ENCODE data around the gene PLS1. TPM values are rescaled to one million over a fixed set of nuclear protein-coding genes. Genes with fewer than 3 reads are reported as not detected.
"Not testable (repeated sequence)": the region's sequence is repeated elsewhere in the genome, so short reads cannot be mapped to it uniquely, and the experiment has no call there.

PLS1 gene
- polyA plus RNA-seq, 1 donor = 0.61 TPM

DNA sequence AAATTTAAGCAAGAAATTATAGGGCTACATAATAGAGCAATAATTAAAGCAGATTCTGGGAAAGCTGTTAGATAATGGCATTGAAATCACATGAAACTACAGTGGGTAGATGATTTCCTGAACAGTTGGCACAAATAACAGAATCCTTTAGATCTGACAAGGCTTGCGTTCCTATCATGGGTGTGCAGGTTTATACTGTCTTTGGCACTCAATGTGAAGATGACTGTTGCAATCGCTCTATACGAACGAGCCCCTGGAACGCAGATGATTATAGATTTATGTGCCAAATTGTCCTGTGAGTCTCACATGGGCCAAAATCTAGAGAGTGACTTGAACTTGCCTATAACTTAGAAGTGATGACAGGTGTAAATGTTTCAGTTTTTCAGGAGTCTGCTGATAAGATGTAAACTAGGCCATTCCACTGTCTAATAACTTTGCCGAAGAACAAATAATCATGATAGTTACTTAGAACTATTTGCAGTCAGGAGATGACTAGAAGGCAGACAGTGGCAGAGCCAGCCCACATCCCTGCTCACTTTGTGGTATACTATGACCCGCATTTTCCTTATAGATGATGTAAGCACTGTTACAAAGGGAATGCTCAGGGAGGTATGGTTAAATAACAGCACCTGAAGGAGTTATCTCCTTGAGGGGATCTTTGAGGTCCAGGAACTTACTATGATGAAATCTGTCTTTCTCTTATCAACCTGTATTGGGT lies 97.1 kb downstream of the PLS1 start:
- DNase-seq (ENCODE audit: low read depth) = no peak

DNA sequence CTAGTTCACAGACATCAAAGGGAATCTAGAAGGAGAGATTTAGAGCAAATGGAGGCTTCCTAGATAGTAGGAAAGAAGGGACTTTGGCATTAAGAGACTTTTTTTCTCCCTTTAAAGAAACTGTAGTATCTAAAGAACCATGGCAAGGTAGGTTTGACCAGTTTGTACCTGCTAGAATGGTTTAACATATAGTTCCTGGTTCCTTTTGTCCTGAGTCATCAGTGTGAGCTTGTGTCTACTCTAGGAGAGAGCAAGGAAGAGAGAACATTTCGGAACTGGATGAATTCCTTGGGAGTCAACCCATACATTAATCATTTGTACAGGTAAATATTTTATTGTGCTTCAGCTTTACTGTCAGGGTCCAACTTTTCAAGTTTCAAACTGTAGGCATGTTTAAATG lies 98.0 kb downstream of the PLS1 start:
- no peak for DNase-seq (ENCODE audit: low read depth)

DNA sequence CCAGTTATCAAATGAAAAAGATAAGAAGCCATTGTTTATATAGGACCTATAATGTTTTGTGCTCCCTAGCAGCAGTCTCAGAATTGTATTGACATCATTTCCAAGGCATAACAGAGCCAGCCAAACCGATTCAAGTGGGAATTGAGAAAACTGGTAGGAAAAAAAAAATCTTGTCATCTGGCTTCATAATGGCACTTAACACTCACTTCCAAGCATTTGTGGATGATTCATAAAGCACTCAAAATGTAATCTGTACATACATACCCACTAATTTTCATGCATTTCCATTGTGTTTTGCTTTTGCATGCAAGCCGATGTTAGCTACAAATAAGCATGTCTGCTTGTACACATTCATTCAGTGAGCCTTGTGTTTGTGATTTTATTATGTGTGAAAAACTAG lies 109.0 kb downstream of the PLS1 start:
- no peak for DNase-seq (ENCODE audit: low read depth)

DNA sequence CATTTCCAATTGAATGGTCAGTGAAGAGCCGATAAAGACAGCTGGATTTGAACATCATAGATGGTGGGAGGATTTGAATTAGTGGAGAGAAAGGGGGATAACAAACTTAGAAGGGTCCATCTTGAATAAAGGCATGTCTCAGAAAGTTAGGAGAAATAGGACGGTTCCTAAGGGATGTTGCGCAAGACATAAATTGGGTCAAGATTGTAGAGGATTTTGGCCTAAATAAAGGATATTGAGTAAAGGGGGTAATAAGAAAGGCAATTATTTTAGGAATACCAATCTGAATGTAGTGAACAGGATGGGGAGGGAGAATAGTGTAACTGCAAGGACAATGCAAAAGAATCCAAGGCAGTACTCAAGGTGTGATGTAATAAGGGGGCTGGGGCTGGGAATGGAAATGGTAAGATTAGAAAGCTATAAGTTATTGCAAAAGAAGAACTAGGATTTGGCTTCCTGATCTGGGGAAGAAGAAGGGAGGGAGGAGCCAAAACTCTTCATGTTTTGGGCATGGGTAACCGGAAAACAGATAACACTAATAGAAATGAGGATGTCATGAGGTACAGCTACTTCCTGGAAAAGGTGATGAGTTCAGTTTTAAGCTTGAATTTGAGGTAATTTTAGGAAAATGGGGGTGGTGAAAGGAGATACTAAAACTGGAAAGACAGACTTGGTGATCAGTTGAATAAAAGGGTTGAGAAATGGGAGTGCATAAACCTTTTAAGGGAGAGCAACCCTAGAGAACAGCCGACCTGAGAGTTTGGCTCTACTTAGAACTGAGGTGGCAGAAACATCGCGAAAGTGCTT lies 110.3 kb downstream of the PLS1 start:
- DNase-seq (ENCODE audit: low read depth) = no peak

DNA sequence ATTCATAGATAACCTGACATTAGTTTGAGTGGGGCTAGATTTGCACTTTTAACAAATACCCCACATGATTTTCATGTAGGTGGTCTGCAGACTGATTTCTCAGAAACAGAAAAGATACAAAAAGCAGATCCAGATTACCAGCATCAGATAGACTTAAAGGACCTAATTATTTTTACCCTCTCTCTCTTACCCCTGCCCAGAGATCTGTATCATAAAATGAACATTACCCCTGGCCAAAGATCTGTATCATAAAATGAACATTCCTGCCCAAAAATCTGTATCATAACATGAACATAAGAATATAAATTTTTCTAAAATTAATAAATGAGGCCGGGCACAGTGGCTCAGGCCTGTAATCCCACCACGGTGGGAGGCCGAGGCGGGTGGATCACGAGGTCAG lies 113.0 kb downstream of the PLS1 start:
- no peak for DNase-seq (ENCODE audit: low read depth)

DNA sequence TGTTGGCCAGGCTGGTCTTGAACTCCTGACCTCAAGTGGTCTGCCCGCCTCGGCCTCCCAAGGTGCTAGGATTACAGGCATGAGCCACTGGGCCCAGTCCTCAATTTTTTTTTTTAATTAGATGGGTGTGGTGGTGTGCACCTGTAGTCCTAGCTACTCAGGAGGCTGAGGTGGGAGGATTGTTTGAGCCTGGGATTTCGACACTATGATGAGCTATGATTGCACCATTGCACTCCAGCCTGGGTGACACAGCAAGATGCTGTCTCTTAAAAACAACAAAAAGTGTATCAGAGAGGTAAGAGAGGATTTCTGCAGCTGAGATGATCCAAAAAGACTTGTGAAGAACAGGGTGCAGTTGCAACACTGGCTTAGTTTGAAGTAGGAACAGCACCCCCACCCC lies 118.7 kb downstream of the PLS1 start:
- not testable (repeated sequence) for DNase-seq (ENCODE audit: low read depth)

DNA sequence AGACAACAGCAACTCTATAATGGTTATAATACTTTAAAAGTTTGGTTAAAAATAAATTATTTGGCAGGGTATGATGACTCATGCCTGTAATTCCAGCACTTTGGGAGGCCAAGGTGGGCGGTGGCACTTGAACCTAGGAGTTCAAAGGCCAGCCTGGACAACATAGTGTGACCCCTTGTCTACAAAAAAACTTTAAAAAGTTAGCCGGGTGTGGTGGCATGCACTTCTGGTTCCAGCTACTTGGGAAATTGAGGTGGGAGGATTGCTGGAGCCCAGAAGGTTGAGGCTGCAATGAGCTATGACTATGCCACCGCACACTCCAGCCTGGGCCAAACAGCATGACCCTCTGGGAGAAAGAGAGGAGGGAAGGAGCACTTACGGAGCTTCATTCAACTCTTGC lies 119.9 kb downstream of the PLS1 start:
- DNase-seq (ENCODE audit: low read depth) = no peak

DNA sequence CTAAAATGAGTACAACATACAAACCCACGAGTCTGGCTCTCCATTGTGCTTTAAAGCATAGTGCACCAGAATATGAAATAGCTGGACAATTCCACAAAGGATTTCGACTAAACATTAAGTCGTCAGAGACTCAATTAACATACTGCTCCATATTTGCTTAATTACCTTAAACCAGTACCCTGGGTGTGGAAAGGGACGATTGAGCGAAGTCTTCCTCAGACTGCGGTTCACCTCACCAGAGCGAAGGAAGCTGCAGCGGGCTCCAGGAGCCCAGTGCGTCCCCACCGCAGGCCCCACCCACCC lies 127.4 kb downstream of the PLS1 start:
- DNase-seq (ENCODE audit: low read depth) = no peak

DNA sequence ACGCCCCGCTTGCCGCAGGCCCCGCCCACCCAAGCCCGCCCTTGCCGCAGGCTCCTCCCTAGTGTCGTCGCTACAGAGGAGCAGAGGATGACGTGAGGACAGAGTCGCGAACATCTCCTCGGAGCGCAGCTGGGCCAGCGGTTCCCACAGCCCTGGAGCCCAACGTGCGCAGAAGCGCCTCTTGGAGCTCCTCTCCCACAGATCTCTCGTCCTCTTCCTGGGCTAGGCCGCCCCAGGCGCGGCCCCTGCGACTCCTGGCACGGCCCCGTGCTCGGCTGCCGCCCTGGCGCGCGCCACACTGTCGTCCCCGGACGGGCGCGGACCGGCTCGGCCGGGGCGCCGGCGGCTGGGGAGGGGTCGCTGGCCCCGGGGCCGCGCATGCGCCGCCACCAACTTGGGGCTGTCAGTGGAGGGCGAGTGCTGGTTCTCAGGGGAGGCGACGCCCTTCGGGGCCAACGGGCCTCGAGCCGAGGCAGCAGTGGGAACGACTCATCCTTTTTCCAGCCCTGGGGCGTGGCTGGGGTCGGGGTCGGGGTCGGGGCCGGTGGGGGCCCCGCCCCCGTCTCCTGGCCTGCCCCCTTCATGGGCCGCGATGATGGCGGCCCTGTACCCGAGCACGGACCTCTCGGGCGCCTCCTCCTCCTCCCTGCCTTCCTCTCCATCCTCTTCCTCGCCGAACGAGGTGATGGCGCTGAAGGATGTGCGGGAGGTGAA lies 127.9 kb downstream of the PLS1 start, which contains the start of gene TRPC1:
Gene TRPC1 (plus strand): TSS at position 67 of the 714 bp plus-strand sequence. CDS start 526 bp downstream, at position 593.
- peak; percentile 68 for DNase-seq (ENCODE audit: low read depth)

DNA sequence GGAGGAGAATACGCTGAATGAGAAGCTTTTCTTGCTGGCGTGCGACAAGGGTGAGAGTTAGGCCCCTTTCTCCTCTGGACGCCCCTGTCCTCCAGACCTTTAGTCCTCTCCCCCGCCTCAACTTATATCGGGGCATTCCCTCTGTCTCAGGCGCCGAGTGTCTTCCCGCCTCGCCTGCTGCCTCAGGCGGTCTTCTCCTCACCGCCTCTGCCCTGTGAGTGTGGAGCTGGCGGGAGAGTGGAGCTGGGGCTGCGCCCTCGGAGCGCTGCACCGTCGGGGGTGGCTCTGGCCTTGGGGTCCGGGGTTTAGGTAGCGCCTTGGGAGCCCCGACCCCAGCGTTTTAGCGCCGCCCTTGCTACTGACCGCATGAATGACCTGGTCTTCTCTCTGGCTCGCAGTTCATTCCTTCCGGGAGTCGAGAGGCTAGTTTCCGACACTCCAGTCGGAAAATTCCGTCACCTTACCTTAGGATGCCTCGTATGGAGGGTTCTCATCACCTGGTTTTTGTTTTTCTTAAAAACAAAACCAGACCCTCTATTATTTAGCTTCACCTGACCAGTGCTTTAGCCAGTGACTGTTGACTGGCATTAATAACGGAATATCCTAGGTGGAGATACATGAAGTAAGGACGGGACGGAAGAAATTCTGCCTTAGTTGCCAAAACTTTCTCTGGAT lies 128.6 kb downstream of the PLS1 start:
- DNase-seq (ENCODE audit: low read depth) = no peak

DNA sequence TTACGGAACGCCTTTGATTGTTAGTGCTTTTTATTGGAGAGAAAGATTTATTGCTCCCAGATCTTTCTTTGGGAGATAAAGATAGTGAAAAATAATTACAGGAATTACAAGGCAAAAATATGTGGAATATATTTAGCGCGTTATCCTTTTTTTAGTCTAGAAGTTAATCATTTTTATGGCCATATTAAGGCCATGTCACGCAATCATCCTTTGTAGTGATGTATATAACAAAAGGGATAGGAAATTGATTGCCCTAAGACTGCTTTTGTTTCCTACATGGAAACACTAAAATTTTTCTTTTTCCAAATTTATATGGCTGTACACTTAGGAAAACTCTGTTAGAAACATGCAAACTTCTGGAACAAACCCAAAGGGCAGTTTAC lies 129.2 kb downstream of the PLS1 start:
- DNase-seq (ENCODE audit: low read depth) = no peak

DNA sequence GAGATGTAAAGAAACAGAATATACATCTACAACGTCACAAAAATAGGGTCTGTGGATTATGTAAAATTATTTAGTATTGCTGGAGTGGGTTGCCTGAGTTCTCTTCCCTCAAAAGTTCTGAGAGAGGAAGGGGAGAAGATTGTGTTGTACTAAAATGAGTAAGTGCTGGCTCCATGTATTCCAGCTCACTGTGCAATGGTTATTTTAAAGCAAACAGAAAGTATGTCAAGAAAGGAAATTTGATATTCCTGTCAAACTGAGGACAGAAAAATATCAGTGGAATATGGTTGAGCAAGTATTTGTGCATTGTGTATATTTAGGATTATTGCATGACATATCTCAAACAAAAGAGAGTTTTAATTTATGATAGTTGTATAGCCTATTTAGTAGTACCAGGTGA lies 129.8 kb downstream of the PLS1 start:
- no peak for DNase-seq (ENCODE audit: low read depth)

DNA sequence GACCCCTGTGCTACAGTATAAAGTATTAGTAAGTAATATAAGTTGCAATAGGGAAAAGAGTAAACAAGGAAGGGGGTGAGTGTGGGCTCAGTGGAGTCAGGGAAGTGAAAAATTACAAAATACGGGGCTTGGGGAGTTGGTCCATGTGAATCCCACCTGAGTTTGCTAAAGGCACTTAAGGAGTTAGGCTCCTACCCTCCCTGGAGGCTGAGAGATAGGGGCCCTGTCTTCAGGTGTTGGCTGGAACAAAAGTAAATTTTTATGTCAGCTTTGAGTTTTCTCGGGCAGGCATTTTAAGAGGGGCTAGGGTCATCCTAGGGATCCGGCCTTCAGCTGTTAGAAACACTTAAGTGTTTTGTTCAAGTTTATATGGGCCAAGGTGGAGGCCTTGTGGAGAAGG lies 135.9 kb downstream of the PLS1 start:
- no peak for DNase-seq (ENCODE audit: low read depth)

DNA sequence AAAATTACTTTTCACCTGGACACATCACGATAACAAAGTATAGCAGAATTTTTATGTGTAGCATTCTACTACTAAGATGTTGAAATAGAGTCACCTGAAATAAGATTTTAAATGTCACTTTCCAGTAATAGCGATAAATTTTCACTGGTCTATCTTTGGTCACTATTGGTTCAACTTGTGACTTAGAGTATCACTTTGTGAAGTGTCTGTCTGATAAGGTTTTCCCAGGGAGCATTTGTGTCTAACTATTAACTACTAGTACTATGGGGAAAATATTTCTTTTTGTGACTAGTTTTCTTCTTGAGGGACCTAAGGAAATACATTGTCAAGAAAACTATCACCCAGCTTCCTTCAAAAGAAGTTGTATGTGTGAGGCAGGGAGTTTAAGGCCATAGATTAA lies 138.6 kb downstream of the PLS1 start:
- no peak for DNase-seq (ENCODE audit: low read depth)

DNA sequence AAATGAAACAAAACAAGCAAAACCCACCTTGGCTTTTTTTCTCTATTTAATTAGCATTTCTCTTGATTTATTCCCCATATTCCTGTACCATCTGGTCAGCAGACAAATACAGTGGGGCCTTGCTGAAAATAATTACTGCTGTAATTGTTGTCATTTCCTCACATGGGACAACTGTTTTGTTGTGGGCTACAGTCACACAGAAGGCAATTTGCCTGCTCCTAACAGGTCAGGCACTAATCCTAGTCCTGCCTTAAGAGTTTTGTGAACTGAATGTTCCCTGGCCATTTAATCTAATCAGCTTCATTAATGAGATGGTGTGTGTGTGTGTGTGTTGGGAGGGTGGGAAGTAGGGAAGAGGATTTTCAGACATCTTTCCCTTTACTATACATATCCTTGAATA lies 139.3 kb downstream of the PLS1 start:
- DNase-seq (ENCODE audit: low read depth) = no peak

DNA sequence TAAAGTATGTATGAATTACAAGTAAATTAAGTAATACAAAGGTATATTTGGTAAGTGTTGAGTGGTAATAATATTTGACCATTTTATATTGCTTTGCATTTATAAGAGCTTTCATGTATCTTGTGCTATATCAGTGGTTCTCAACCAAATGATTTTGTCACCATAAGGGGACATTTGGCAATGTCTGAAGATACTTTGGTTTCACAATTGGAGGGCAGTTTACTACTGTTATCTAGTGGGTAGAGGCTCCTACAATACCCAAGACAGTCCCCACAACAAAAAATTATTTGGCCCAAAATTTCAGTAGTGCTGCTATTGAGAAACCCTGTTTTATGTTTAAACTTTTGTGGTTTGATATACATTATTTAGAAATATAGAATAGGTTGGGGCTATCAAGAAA lies 142.2 kb downstream of the PLS1 start:
- no peak for DNase-seq (ENCODE audit: low read depth)

DNA sequence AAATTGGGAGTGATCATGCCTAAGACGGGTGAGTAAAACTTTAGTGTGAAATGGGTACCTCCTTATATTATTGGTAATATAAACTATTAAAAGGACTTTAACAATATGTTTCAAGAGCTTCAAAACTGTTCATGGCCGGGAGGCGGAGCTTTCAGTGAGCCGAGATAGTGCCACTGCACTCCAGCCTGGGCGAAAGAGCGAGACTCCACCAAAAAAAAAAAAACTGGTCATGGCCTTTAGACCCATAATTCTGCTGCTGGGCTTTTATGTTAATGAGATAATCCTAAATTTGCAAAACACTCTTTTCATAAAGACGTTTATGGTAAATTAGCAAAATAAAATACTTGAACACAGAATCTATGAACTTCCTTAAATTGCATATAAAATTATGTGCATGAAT lies 150.5 kb downstream of the PLS1 start:
- DNase-seq (ENCODE audit: low read depth) = no peak

DNA sequence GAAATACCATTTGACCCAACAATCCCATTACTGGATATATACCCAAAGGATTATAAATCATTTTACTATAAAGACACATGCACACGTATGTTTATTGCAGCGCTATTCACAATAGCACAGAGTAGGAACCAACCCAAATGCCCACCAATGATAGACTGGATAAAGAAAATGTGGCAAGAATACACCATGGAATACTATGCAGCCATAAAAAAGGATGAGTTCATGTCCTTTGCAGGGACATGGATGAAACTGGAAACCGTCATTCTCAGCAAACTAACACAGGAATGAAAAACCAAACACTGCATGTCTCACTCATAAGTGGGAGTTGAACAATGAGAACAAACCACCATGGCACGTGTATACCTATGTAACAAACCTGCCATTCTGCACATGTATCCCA lies 154.3 kb downstream of the PLS1 start:
- not testable (repeated sequence) for DNase-seq (ENCODE audit: low read depth)

DNA sequence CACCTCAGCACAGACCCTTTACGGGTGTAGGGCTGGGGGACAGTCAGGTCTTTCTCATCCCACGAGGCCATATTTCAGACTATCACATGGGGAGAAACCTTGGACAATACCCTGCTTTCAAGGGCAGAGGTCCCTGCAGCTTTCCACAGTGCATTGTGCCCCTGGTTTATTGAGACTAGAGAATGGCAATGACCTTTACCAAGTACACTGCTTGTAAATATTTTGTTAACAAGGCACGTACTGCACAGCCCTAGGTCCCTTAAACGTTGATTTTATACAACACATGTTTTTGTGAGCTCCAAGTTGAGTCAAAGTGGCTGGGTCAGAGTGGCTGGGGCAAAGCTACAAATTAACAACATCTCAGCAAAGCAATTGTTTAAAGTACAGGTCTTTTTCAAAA lies 156.4 kb downstream of the PLS1 start:
- not testable (repeated sequence) for DNase-seq (ENCODE audit: low read depth)

DNA sequence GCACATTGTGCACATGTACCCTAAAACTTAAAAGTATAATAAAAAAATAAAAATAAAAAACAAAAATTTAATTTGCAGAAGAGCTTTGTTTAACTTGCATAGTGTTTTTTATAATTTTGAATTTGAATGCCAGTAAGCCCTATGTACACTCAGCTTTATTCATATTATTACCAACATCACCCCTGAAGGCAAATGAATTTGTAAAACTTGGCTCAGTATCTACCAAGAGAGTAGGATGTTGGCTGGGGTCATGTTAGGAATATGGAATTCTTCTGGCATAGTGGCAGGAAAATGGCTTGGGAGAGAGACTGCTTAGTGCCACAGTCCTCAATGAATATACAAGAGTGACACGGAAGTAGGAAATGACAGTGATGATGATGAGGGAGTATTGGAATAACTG lies 158.3 kb downstream of the PLS1 start:
- no peak for DNase-seq (ENCODE audit: low read depth)
